Stimulated activated CD4-positive, alpha-beta T cell treated with anti-CD3 and anti-CD28 coated beads, Interleukin-12 subunit alpha, Interleukin-12 subunit beta, amount 100 ng/mL, for 24 hours (primary cell): ENCODE data around the gene WNT3.

Experiments
- DNase-seq, 2 experiments: peaks; one replicate each; pipeline ENCODE4 v3.0.0-alpha.2; 2020; ENCODE audit warnings: low read depth in 2 of 2

Gene WNT3

DNA sequence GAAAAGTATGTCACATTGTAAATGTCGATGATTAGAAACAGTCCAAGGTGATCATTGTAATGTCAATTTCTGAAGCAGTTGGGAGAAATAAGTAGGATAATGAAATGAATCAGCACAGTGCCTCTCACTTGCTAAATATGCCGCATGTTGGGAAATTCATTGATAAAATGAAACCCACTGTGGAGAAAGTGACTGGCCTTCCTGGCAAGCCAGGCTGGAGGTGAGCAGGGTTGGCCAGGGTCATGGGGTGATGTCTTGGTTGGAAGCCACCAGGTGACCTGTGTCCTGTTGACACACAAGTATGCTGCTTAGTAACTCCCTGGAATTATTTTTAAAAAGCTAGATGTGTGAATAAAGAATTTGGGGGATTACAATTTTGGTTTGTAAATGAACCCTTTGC lies 18.0 kb upstream of the WNT3 start:
- no peak for DNase-seq

GRCh38 chr17:46834846-46835245 lies 16.4 kb upstream of the WNT3 start:
- DNase-seq, result no peak

DNA sequence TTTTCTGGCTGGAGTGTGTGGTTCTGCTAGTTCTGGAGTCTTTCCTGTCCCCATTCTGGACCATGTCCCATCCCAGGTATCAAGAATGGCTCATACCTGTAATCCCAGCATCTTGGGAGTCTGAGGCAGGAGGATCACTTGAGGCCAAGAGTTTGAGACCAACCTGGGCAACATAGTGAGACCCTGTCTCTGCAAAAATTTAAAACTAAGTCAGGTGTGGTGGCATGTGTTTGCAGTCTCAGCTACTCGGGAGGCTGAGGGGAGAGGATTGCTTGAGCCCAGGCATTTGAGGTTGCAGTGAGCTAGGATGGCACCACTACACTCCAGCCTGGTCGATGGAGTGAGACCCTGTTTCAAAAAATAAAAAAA lies 15.3 kb upstream of the WNT3 start:
- DNase-seq, result no peak

- DNase-seq, result no peak
Measured at GRCh38 chr17:46832945-46833839, 14.7 kb upstream of the WNT3 start.

DNA sequence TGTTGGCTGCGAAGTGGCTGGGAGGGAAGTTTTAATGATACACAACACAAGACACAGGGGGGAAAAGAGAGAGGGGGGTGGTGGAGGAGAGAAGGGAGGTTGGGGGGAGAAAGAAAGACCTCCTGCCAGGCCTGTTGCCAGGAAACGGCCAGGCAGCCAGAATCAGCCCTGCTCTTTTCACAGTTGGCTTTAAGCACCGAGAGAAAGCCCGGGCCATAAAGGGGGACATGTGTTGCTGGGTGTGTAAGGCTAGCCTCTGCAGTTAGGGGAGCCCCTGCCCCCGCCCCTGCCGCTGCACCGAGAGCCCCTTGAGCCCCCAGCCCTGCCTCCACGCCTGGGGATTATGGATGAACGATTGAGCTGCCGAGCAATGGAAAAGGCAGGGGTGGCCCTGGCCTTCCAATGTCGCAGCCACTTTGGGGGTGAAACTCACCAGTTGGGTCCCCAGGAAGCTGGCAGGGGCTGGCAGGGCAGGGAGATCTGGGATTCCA lies 13.9 kb upstream of the WNT3 start:
- no peak for DNase-seq

- no peak for DNase-seq
Measured at GRCh38 chr17:46831573-46832330, 13.3 kb upstream of the WNT3 start.

DNA sequence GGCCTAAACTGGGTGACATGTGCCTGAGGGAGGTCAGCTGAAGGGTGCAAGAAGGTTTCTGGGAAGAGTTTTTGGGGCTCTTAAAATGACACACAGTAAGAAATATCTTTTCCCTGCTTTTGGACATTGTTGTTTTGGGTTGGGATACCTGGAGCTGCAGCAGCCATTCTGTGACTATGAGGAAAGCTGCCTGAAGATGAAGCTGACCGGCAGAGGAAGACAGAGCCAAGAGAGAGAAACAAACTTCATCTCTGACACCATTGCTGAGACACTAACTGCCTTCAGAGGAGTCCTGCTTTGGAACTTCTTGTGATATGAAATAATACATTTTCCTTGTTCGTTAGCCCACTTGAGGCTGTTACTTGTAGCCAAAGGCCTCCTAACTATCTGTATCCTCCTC lies 8.8 kb upstream of the WNT3 start:
- DNase-seq, result no peak

DNA sequence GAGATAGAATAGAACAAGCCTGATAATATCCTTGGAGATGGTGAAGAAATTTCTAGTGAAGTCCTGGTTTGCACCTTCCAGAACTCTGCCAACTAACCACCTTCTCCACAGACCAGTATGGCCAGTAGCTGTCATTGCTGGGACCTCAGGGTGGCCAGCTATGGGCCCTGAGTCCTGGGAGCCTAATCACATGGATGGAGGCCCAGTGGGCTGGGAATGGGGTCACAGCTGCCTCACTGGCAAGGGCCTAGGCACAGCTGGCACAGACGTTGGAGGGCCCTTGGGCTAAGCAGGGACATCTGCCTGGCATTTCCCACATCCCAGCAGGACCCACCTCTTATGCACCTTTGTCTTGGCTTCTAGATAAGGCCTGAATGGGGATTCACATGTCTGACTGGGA lies 7.6 kb upstream of the WNT3 start:
- DNase-seq, result no peak

DNA sequence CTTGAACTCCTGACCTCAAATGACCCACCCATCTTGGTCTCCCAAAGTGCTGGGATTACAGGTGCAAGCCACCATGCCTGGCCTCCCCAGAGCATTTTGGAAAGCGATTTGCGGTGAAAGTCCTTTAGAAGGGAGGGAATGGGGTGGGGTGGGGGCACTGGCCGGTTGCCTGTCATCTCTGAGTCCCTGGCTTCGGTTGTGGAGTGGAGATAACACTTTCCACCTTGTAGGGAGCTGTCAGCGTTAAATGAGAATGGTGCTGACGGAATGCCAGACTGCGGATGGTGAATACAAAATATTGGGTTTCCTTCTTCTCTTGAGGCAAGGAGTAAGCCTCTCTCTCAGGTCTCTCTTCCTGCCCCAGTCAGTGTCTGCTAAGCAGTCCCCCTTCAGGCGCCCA lies 5.2 kb upstream of the WNT3 start:
- DNase-seq, result no peak

DNA sequence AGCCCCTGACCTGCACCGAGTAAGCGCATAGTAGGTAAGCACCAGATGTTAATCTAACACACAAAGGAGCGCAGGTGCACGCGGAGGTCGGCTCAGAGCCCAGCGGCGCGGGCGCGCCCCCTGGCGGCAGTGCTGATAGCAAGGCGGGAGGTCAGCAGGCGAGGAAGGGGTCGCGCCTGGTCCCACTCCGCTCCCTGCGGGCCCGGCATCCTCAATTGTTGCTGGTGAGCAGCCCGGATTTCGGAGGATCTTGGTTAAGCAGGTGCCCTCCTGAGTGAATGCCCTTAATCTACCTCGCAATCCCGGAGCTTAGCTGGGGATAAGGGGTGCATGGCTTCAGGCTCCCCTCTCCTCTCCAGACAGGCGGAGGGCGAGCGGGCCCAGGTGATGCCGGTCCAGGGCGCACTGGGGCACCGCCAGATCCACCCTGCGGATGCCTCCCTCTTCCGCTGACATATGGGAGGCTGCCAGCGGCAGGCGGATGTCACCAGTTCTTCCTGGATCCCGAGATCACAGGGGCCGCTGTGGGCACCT lies 4.0 kb upstream of the WNT3 start:
- peak in 1 of 2 experiments; percentile 34 for DNase-seq

DNA sequence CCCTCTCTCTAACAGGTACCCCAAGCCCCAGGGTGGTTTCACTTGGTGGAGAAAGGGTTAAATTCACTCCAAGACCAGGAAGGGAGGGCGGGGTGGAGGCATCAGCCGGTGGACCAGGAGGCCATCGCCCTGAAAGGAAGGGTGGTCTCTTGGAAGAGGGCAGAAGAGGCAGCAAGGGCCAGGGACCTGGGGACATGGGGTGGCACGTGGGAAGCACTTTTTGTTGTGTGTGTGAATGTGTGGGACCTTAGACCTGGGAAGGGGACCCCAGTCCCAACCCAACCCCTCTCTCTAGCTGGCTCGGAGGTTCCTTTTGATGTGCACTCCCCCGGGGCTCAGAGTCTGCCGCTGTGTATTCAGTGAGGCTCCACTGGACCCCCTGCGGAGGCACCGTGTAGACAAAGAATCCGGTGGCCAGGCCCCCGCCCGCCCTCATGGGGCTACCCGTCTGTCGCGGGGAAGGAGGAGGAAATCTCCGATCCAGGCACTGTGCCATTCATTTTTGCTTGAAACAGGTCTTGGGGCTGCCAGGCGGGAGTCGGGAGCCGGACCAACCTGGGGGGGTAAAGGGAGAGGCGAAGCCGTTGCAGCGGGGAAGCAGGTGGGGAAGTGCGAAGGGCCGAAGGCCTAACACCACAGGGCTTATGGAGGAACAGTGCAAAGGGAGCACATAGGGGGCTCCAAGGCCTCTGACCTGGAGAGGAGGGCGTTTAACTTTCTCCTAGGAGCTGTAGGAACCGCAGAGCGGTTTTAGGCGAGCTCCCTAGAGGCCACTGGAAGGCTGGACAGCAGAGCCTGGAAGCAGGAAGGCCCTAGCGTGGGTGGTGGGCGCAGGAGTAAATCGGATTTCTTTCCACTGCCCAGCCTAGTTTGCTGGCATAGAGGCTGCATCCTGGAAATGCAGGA lies 3.2 kb upstream of the WNT3 start:
- DNase-seq, result no peak

GRCh38 chr17:46820592-46821450 lies 2.3 kb upstream of the WNT3 start:
- DNase-seq, result no peak

DNA sequence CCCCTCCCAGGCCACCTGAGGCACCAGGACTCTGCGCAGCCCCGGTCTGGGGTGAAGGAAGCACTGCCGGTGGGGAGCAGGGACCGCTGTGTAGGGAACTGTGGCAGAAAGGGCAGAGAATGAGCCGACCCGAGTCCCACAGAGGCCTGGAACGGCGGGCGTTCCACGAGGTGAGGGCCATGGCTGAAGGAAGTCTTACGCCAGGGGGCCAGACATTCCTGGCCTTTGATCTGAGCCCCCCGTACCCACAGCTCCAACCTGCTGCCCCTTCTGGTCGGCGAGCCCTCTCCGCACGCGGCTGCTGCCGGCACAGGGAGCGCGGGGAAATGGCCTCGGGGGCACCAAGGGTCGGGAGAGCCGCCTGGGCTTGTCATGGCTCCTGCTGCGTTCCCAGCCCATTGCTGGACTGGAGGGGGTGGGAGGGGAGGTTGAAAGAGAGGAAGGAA lies 1.4 kb upstream of the WNT3 start:
- no peak for DNase-seq

- DNase-seq, result no peak
Measured at GRCh38 chr17:46818929-46819859, 702 bp upstream of the WNT3 start.

DNA sequence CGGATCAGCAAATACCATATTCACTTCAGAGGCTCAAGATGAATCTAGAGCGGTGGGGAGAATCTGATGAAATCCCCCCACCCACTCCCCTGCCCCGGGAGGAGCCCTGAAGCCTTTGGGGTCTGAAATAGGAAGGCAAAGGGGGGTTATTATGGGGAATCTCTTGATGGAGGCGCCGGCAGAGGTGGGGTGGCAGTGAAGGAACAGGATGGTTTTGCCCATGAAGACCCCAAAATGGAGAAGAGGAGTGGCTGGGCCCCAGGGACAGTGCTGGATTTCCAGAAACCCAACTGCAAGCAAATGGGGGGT lies 637 bp downstream of the WNT3 start:
- no peak for DNase-seq

DNA sequence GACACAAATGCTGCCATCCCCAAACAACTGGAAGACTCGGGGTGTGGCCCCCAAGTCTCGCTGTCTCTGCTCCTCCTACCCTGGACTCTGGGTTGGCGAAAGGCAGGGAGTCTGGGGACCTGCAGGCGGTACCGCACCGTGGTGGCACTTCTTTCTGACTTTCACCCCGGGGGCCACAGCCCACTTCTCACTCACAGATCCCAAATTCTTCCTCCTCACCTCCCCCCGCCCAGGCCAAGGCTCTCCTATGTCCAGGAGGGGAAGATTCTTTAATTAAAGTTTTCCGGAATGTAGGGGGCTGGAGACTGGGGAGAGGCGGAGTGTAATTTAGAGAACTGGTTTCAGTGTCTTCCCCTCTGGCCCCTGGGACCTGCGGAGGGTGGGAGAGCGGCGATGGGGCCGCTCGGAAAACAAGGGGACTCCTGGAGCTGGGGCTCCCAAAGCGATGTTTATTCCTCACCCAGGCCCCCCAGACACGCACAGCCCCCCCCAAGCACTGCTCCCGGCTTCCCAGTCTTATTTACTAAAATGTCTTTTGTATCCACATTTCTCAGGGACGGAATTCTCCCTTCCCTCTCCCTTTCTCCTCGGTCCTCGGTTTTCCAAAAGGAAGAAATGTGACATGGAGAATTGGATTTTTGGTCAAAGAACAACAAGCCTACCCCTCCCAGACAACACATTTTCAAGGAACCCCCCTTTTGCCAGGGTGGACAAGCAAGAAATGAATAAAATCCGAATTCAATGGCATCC lies 1.2 kb downstream of the WNT3 start:
- no peak for DNase-seq

DNA sequence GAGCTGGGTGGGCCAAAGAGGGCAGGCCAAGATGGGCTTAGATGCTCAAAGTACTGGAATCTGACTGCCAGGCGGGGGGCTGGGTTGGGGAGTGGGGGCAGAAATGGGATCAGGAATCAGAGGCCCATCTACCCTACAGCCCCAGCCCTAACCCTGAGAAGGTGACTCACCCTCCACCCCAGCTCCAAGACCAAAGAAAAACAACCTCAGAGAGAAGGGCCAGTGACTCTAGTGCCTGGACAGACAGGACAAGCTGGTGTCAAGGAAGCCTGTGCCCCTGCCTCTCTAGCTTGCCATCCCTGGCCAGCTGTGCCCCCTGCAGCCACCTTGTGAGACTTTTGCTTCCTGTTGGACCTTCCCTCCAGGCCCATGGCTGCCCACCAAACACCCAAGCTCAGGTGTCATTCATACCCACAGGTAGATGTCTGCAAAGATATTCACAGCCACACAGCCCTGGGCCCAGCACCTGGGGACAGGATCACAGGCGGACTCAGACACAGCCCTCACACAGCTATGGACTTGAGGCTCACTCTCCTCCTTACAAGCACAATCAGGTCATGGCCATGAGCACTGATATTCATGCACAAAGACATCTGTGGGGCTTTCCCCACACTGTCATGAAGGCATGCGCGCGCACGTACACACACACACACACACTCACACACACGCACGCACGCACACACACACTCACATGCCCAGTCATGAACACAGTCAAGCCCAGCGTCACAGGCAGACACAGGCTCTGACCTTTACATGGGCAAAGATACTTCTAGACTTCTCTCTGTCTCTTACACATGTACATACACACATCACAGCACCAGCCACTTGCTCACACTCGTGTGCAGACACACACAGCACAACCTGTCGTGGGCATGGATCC lies 2.8 kb downstream of the WNT3 start:
- DNase-seq, result no peak

DNA sequence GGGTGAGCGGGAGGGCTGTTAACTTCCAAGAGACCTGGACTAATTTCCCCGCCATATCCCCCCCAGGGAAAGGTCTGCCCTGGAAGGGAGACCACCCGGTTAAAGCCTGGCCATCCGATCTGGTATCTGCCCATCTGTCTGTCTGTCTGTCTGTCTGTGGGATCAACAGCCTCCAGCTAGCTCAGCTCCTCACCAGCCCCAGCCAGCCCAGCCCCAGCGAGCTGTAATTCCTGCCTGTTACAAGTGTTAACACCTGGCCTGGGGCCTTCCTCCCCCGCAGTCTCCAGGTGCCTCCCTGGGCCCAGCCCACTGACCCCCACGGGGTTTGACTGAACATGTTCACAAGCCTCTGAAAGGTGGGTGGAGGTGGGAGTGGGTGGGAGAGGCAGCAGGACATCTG lies 4.0 kb downstream of the WNT3 start:
- DNase-seq, result no peak
